AG04450 (cell line): Measurements from ENCODE around the gene USP34. TPM values are rescaled to one million over a fixed set of nuclear protein-coding genes. Genes with fewer than 3 reads are reported as not detected.
"Not testable (repeated sequence)": the region's sequence is repeated elsewhere in the genome, so short reads cannot be mapped to it uniquely, and the experiment has no call there.

Source experiments
- CTCF ChIA-PET: fragments of 300-600, 350-600 bp; formaldehyde crosslinking; extraction: SDS; loops from one replicate; lab custom pipeline; 2022; ENCODE audit warnings: antibody characterized with exemption, inconsistent platforms; lab: Charles Lee
- POLR2A ChIA-PET: fragments of 350-600 bp; formaldehyde crosslinking; extraction: SDS; loops from one replicate; lab custom pipeline; 2021; ENCODE audit warnings: antibody characterized with exemption, inconsistent platforms; lab: Yijun Ruan, JAX
- DNase-seq: peaks from one replicate; pipeline ENCODE4 v3.0.0-alpha.2; 2011; ENCODE audit warnings: low read depth, low spot score
- H3K27ac ChIP-seq: one replicate; pipeline ENCODE4 v1.5.1; 2012; ENCODE audit warnings: low read depth, low read length, control low read depth
- H3K27me3 ChIP-seq: one replicate; pipeline ENCODE4 v1.6.0; 2012; ENCODE audit warnings: low read length; ENCODE audit not compliant: control insufficient read depth, insufficient read depth
- H3K4me3 ChIP-seq: 2 replicates; pipeline ENCODE4 v1.5.1; 2011; ENCODE audit warnings: mild to moderate bottlenecking, low read depth, low read length, control low read depth
- H3K9me3 ChIP-seq: 2 replicates; pipeline ENCODE4 v1.5.1; 2012; ENCODE audit warnings: low read length; ENCODE audit not compliant: control insufficient read depth, insufficient read depth
- CTCF ChIP-seq: IDR thresholded peaks from 2 replicates; pipeline ENCODE4 v1.5.1; 2011; ENCODE audit warnings: low read depth, low read length, control low read depth, inconsistent platforms
- polyA plus RNA-seq: library from polyadenylated mRNA; depleted of rRNA; stranded (reverse); fragments of >200 nt; gene quantifications from 2 replicates; pipeline ENCODE4 v1.2.3, GENCODE V29; 2011

USP34 gene
- polyA plus RNA-seq, 1 experiment, result 92.3 TPM

- POLR2A ChIA-PET, result no interaction called here
- no peak for TF ChIP-seq CTCF
- no peak for DNase-seq
- CTCF ChIA-PET, result interaction anchor here (1.4 kb wide), 1 partner anchor 190 kb away, joined by 3 read pairs; no protein-coding TSS in a partner anchor
- Histone ChIP-seq H3K27me3 (no peaks in the 10 kb centered on the region), H3K9me3 (no peaks in the 10 kb centered on the region; the same call in 1 of the 2 replicates), H3K4me3 (peak overlapping the region; percentile 88), H3K27ac (peak overlapping the region; percentile 65)
These were observed 1.3 kb downstream of the USP34 start for GRCh38 chr2:61469424-61470121.

DNA sequence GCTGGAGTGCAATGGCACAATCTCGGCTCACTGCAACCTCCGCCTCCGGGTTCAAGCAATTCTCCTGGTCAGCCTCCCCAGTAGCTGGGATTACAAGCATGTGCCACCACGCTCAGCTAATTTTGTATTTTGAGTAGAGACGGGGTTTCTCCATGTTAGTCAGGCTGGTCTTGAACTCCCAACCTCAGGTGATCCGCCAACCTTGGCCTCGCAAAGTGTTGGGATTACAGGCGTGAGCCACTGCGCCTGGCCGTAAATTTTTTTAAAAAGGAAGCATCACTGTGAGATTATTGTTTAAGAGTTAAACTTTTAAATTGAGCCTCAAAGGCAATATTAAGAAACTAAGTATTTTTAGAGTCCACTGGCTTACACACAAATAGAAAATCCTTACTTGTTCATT lies 2.7 kb downstream of the USP34 start:
- H3K4me3 ChIP-seq, CTCF ChIA-PET, DNase-seq, H3K27ac ChIP-seq, H3K9me3 ChIP-seq, H3K27me3 ChIP-seq: not testable (repeated sequence)
- POLR2A ChIA-PET, result interaction anchor here (0.7 kb wide), 1 partner anchor 127 kb away, joined by 4 read pairs; no protein-coding TSS in a partner anchor

GRCh38 chr2:61465045-61465444 lies 5.8 kb downstream of the USP34 start:
- Histone ChIP-seq H3K9me3 (no peaks in the 10 kb centered on the region; the same call in 1 of the 2 replicates), H3K27me3 (no peaks in the 10 kb centered on the region), H3K27ac (no peak overlapping the region), H3K4me3 (no peak overlapping the region)
- ChIA-PET POLR2A (no interaction called here), CTCF (no interaction called here)
- no peak for TF ChIP-seq CTCF
- DNase-seq, result no peak

GRCh38 chr2:61463769-61464475 lies 7.0 kb downstream of the USP34 start:
- Histone ChIP-seq H3K27ac (no peak overlapping the region), H3K4me3 (no peak overlapping the region), H3K9me3 (no peaks in the 10 kb centered on the region), H3K27me3 (no peaks in the 10 kb centered on the region)
- DNase-seq, result no peak
- ChIA-PET POLR2A (no interaction called here), CTCF (no interaction called here)
- no peak for TF ChIP-seq CTCF

DNA sequence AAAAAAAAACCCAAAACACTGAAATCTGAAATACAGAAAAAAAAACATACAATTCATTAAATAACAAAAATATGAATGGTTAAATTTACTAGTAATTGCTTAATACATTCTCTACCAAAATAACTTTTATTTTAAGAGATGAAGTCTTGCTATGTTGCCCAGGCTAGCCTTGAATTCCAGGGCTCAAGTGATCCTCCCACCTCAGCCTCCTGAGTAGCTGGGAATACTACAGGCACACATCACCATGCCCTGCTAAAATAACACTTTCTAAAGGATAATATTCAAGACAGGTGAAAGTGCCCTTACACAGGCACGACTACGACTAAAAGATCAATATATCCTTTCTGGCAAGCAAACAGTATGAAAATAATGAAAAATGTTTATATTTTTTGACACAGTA lies 9.5 kb downstream of the USP34 start:
- H3K4me3 ChIP-seq, result no peak overlapping the region
- POLR2A ChIA-PET, result no interaction called here
- no peaks in the 10 kb centered on the region for H3K27me3 ChIP-seq
- DNase-seq, result no peak
- CTCF ChIA-PET, result no interaction called here
- no peaks in the 10 kb centered on the region for H3K9me3 ChIP-seq
- H3K27ac ChIP-seq, result no peak overlapping the region
- TF ChIP-seq CTCF, result no peak
